Stimulated activated CD4-positive, alpha-beta T cell treated with anti-CD3 and anti-CD28 coated beads, Interleukin-2, amount 100 ng/mL, for 24 hours (primary cell): ENCODE measurements around the gene PHLDB2.

Experiments
- DNase-seq, 2 donors: peaks; one replicate each; pipeline ENCODE4 v3.0.0-alpha.2; 2020

Gene PHLDB2

GRCh38 chr3:111929484-111929883, 70.4 kb downstream of the PHLDB2 start:
- DNase-seq, result no peak

GRCh38 chr3:111932946-111933345, 73.9 kb downstream of the PHLDB2 start:
- no peak for DNase-seq

GRCh38 chr3:111936191-111936841, 77.3 kb downstream of the PHLDB2 start:
- DNase-seq, result no peak

GRCh38 chr3:111936967-111937366, 77.9 kb downstream of the PHLDB2 start:
- DNase-seq, result no peak

GRCh38 chr3:111937871-111938270, 78.8 kb downstream of the PHLDB2 start:
- no peak for DNase-seq

GRCh38 chr3:111939873-111940272, 80.8 kb downstream of the PHLDB2 start:
- no peak for DNase-seq

GRCh38 chr3:111943533-111943932, 84.5 kb downstream of the PHLDB2 start:
- DNase-seq, result no peak

GRCh38 chr3:111944372-111944771, 85.3 kb downstream of the PHLDB2 start:
- DNase-seq, result no peak

- DNase-seq, result no peak
Measured at GRCh38 chr3:111947231-111947630, 88.2 kb downstream of the PHLDB2 start.

GRCh38 chr3:111948786-111949185, 89.7 kb downstream of the PHLDB2 start:
- DNase-seq, result no peak

- no peak for DNase-seq
Measured at GRCh38 chr3:111949712-111950111, 90.6 kb downstream of the PHLDB2 start.

- DNase-seq, result no peak
Measured at GRCh38 chr3:111951032-111951431, 92.0 kb downstream of the PHLDB2 start.

- no peak for DNase-seq
Measured at GRCh38 chr3:111952086-111952485, 93.0 kb downstream of the PHLDB2 start.

- no peak for DNase-seq
Measured at GRCh38 chr3:111952866-111953450, 93.9 kb downstream of the PHLDB2 start.

- DNase-seq, result no peak
Measured at GRCh38 chr3:111954228-111954990, 95.3 kb downstream of the PHLDB2 start.

GRCh38 chr3:111955876-111956275, 96.8 kb downstream of the PHLDB2 start:
- DNase-seq, result no peak

- no peak for DNase-seq
Measured at GRCh38 chr3:111956449-111956848, 97.4 kb downstream of the PHLDB2 start.

- no peak for DNase-seq
Measured at GRCh38 chr3:111956995-111957734, 98.1 kb downstream of the PHLDB2 start.

GRCh38 chr3:111961461-111962164, 102.5 kb downstream of the PHLDB2 start:
- no peak for DNase-seq

- no peak for DNase-seq
Measured at GRCh38 chr3:111963424-111963823, 104.4 kb downstream of the PHLDB2 start.

GRCh38 chr3:111965484-111965883, 106.4 kb downstream of the PHLDB2 start:
- DNase-seq, result no peak

GRCh38 chr3:111967068-111967467, 108.0 kb downstream of the PHLDB2 start:
- no peak for DNase-seq
